ENCODE measurements around the gene CCNB2. TPM values are rescaled to one million over a fixed set of nuclear protein-coding genes. Genes with fewer than 3 reads are reported as not detected.

The CCNB2 gene
- total and polyA plus RNA-seq, 2 of the 8 experiments (the other 6 are each of a cell fraction or from before 2014, with no cell fraction given), result 70.7 to 92.1 TPM

DNA sequence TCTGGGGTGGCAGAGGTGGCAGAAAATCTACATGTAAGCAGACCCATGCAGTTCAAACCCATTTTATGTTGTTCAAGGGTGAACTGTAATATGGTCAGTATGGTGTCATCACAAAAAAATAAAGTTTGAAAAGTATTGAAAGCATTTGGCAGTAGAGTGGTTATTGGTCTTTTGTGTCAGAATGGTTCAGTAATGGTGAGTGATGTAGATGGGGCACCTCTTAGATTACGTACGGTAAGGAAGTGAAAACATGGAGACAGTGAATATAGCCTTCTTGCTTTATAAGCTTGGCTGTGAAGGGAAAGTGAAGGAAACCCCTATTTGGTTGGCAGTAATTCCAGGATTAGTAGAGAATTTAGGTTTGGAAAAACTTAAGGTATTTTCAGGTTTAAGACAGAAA is 17.2 kb upstream of the CCNB2 start:
- DNase-seq (ENCODE audit: low read depth in 1 of 2, low spot score in 2 of 2) (no peak), FAIRE-seq (no peak)
- Histone ChIP-seq H2BK12ac (ENCODE audit: low read depth, low read length) (no peak overlapping the region), H3K56ac (replicated peaks; ENCODE audit: insufficient read length, low read depth, low read length) (no peak overlapping the region), H3K27ac (ENCODE audit: low read depth, low read length) (no peak overlapping the region), H2BK15ac (ENCODE audit: low read length) (no peak overlapping the region), H3K4me1 (replicated peaks in 1 of 4; ENCODE audit: control insufficient read depth in 3 of 4, insufficient read depth in 4 of 4, low read length in 3 of 4) (no peaks in the 10 kb centered on the region), H4K91ac (replicated peaks; ENCODE audit: insufficient read length, low read length) (no peak overlapping the region), H4K8ac (ENCODE audit: extremely low read depth, insufficient read depth, low read length) (no peak overlapping the region), H3K79me1 (ENCODE audit: low read depth, low read length) (no peaks in the 10 kb centered on the region), H3K36me3 (ENCODE audit: control insufficient read depth in 2 of 4, insufficient read depth in 4 of 4, low read length in 3 of 4) (peaks cover 0 to 50% (median 18%) of the 10 kb centered on the region in 4 experiments; a peak in 5 of 8 replicates), H2BK5ac (ENCODE audit: low read depth, low read length) (no peak overlapping the region), H3K9me3 (ENCODE audit: insufficient read depth in 2 of 2, low read depth in 1 of 2, low read length in 1 of 2) (no peaks in the 10 kb centered on the region), H3K4ac (replicated peaks; ENCODE audit: insufficient read length, low read depth, low read length) (no peak overlapping the region), H3K4me3 (ENCODE audit: extremely low read depth in 1 of 4, insufficient read depth in 2 of 4, low read depth in 3 of 4, low read length in 4 of 4) (no peak overlapping the region), H4K5ac (ENCODE audit: insufficient read length, low read depth, low read length) (no peak overlapping the region), H3K79me2 (ENCODE audit: control insufficient read depth in 1 of 2, insufficient read depth in 2 of 2, low read length in 2 of 2) (no peaks in the 10 kb centered on the region), H3K18ac (ENCODE audit: extremely low read depth, low read length) (no peak overlapping the region), H3K14ac (ENCODE audit: insufficient read length) (no peak overlapping the region), H3K4me2 (ENCODE audit: insufficient read depth in 1 of 2, low read depth in 2 of 2, low read length in 2 of 2) (no peak overlapping the region), H2BK20ac (ENCODE audit: low read length) (no peak overlapping the region), H3K9ac (replicated peaks in 1 of 4; ENCODE audit: extremely low read depth in 1 of 4, low read depth in 3 of 4, low read length in 3 of 4) (no peak overlapping the region), H2AK5ac (ENCODE audit: low read depth, low read length) (no peak overlapping the region), H4K20me1 (replicated peaks in 1 of 2; ENCODE audit: control insufficient read depth in 1 of 2, insufficient read depth in 2 of 2, low read length in 2 of 2) (peaks cover 0 to 2% of the 10 kb centered on the region in 2 experiments), H3K23me2 (ENCODE audit: low read depth, low read length) (no peaks in the 10 kb centered on the region), H2BK120ac (replicated peaks; ENCODE audit: low read depth, low read length) (no peak overlapping the region), H2AFZ (ENCODE audit: low read length) (no peak overlapping the region), H3K23ac (ENCODE audit: insufficient read length) (no peak overlapping the region), H3K27me3 (replicated peaks in 1 of 4; ENCODE audit: control insufficient read depth in 3 of 4, extremely low read depth in 1 of 4, insufficient read depth in 3 of 4, low read length in 3 of 4) (no peaks in the 10 kb centered on the region)
- POLR2A ChIA-PET (ENCODE audit: partially characterized antibody), result no interaction called here
- 90% methylated on average over 2 of the region's 2 CpGs; no CpG with 5 or more reads in 1 of the 2 experiments for WGBS, 2 experiments (ENCODE audit: extremely low coverage in 1 of 2, insufficient coverage in 1 of 2, insufficient read length in 1 of 2, insufficient replicate concordance in 2 of 2, low coverage in 1 of 2, low lambda C conversion rate in 2 of 2, missing lambda C conversion rate in 1 of 2)
- CTCF ChIA-PET (ENCODE audit: partially characterized antibody), result interaction anchor here (1.7 kb wide), 1 partner anchor 10 kb away, joined by 5 read pairs; no protein-coding TSS in a partner anchor
- TF ChIP-seq RXRA (IDR thresholded peaks at IDR 0.05; ENCODE audit: insufficient read depth, low read depth, low read length), result no peak
- TF ChIP-seq, protein P1, sequence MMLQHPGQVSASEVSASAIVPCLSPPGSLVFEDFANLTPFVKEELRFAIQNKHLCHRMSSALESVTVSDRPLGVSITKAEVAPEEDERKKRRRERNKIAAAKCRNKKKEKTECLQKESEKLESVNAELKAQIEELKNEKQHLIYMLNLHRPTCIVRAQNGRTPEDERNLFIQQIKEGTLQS (IDR thresholded peaks at IDR 0.05; ENCODE audit: insufficient read depth, low read depth, low read length), result no peak
